HG02852 (cell line): ENCODE results near the gene TMED6.
"Not testable (repeated sequence)": the region's sequence is repeated elsewhere in the genome, so short reads cannot be mapped to it uniquely, and the experiment has no call there.

Experiments
- ATAC-seq: cut with Tn5 transposase; IDR thresholded peaks from one replicate; pipeline ENCODE4 v1.9.1; 2021; ENCODE audit warnings: mild to moderate bottlenecking, moderate library complexity; ENCODE audit not compliant: unreplicated experiment

The TMED6 gene

DNA sequence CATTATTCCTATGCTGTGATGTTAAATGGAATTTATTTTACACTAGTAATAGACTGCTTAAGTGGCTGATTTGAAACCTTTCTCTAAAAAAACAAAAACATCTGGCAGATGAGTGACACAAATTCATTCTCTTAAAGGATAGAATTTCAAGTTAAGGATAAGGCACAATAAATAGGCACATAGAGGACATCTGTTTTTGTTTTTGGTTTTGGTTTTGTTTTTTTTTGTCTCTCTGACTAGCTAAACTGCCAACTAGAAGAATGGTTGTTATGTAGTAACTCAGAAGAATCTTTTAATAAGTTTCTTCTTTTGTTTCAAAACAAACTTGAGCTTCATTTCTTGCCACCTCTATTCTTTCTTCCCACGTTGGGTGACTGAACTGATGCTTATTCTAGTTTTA lies 45.6 kb downstream of the TMED6 start:
- ATAC-seq: no peak

DNA sequence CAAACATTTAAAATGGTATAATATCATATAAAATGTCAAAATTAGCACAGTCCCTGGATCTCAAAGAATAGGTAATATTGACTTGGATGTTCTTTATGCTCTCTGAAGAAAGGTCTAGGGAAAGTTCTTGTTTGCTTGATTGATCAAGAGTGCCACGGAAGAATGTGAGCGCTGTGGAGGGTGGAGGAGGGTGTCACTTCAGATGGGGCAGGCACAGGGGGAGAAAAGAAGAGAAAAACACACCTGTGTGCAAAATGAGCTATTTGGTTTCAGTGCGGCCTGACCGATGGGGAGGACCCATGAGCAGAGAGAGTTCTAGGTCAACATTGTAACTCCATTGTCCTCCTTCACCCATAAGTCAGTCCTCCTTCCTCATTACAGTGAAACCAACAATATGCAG lies 49.3 kb downstream of the TMED6 start:
- ATAC-seq: no peak

DNA sequence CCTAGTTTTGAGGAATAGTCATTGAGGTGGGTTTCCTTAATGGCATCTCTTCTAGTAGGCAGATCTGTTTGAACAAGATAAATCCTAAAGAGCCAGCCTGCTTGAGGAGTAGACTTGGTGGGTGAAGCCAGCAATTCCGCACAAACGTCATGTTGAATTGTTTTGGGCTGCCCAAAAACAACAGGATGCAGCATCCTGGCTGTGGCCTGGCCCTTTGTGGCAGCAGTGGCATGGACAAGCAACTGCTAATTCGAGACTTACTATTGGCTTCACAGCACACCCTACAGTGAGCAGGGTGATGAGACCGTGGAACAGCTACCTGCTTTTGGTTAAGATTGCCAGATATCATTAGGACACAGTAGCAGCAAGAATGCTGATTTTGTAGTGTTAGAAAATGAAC lies 49.7 kb downstream of the TMED6 start:
- no peak for ATAC-seq

DNA sequence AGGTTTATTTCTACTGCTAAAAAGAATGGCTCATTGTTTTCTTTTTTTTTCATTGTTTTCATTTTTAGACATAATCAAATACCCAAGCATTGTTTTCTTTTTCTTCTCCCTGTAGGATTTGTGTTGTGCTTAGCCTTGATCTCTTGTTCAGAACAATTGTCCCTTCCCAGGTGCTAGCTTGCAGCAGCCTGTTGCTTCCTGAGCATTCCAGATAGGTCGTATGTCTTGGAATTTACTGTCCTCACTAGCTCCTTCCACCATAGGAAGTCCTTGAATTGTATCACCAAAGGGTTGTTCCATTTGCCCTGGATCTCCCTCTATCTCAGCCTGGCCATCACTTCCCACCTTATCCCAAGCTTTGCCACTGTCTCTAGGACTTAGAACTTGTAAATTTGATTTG lies 50.4 kb downstream of the TMED6 start:
- no peak for ATAC-seq

DNA sequence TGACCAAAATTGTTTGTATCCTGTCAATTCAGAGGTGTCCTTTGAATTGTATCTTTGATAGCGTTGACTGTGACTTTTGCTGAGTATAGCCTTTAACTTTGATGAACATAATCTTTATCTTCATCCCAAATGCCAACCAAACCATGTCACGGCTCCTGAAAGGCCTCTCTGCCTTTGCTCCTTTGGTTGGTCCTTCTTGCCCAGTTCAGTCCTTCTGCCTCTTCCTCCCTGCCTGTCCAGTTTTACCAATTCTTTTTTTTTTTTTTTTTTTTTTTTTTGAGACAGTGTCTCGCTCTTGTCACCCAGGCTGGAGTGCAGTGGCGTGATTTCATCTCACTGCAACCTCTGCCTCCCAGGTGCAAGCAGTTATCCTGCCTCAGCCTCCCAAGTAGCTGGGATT lies 53.3 kb downstream of the TMED6 start:
- ATAC-seq: no peak

DNA sequence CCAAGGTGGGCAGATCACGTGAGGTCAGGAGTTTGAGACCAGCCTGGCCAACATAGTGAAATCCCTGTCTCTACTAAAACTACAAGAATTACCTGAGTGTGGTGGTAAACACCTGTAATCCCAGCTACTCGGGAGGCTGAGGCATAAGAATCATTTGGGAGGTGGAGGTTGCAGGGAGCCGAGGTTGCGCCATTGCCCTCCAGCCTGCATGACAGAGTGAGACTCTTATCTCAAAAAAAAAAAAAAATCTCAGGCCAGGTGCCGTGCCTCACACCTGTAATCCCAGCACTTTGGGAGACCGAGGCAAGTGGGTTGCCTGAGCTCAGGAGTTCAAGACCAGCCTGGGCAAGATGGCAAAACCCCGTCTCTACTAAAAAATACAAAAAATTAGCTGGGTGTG lies 54.8 kb downstream of the TMED6 start:
- not testable (repeated sequence) for ATAC-seq

DNA sequence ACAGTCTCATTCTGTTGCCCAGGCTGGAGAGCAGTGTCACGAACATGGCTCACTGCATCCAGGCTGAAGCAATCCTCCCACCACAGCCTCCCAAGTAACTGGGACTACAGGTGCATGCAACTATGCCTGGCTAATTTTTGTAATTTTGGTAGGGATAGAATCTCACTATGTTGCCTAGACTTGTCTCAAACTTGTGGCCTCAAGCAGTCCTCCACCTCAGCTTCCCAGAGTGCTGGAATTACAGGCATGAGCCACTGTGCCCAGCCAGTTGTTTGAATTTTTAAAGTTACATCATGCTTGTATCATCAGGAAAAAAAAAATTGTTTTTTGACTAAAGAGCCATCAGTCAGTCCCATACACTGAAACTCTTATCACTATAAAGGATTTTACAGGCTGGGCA lies 57.5 kb downstream of the TMED6 start:
- ATAC-seq: no peak

DNA sequence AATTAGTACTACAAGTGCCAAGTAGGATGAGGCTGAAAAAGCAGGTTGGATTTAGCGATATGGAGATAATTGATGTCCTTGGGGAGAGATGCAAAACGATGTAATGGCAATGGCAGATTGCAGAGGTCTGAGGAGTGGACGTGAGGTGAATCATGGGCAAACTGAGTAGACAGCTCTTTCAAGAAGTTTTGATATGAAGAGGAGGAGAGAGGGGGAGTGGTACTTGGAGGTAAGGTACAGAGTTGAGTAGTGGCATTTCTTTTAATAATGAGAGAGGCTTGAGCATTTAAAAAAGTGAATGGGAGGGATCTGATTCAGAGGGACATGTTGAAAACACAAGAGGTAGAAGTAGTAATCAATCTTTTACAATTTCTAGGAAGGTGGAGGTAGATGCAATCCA lies 58.2 kb downstream of the TMED6 start:
- ATAC-seq: no peak
